Measurements from ENCODE around the gene EPHA7.

Gene EPHA7

GRCh38 chr6:93193868-93194267, 225.5 kb downstream of the EPHA7 start:
- DNase-seq (ENCODE audit: low read depth) = no peak
- H3K4me3 ChIP-seq (ENCODE audit: low read depth, low read length) = no peak overlapping the region
